ENCODE data around the gene CHRNA4.
"Not testable (repeated sequence)": the region's sequence is repeated elsewhere in the genome, so short reads cannot be mapped to it uniquely, and the experiment has no call there.

The CHRNA4 gene

DNA sequence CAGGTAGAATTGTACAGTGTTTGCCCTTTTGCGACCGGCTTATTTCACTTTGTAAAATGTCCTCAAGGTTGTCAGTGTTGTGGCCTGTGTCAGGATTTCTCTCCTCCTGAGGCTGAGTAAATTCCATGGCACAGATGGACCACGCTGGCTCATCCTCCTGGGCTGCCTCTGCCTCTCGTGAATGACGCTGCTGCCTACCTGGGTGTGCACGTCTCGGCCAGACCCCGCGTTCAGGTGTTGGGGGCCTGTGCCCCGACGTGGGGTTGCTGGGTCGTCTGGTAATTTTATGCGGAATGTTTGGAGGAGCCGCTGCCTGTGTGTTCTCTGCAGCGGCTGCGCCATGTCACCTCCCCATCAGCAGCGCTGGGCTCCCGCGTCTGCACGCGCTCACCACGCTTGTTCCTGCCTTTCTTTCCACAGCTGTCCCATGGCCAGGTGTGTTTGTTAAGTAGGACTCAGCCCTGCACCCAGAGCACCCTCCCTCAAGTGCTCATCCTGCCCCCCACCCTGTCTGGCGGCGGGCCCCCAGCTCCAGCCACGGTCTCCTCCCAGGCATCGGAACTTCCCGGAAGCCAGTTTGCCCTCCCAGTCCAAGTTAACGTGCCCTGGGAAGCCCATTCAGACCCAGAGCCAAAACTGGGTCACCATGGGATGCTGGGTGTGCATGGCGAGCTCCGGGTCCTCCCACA is 36.1 kb upstream of the CHRNA4 start:
- DNase-seq = no peak

- DNase-seq = no peak
These were observed 35.2 kb upstream of the CHRNA4 start for GRCh38 chr20:63396300-63396699.

DNA sequence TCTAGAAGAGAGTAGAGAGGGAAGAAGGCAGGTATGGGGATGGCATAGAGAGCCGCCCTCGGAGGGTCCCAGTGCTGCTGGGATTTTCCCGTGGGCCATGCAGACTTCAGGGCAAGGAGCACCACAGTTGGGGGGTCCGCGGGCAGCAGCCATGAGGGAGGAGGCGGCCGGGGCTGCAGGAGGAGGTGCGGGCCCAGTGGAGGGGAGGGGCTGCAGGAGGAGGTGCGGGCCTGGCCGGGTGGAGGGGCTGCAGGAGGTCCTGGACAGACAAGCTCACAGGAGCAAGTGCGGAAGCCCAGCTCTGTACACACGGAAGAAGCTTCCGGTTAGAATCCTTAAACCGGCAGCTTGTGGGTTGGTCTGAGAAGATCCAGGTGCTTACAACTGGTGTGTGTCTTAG is 34.6 kb upstream of the CHRNA4 start:
- DNase-seq = no peak

DNA sequence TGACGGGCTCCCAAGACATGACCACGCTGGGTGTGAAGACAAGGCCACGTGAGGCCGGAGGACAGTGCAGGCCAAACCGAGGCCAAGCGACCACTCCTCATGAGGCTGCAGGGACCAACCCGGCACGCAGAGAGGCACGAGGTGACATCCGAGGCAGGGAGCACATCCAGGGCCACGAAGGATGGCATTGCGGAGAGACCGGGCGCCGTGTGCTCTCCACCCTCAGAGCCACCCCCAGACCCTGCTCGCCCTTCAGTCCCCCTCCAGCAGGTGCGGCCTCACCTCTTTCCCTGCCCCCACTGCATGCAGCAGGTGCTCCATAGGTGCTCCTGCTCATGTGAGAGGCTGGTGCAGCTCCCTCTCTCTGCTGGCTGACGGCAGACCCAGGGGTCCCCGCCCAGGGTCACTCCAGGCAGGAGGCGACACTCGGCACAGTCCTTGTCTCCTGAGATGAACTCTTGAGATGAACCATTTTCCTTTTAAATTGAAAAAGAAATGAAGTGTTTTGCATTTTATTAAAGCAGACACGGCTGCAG is 33.8 kb upstream of the CHRNA4 start:
- DNase-seq = no peak

GRCh38 chr20:63394069-63394919 is 33.1 kb upstream of the CHRNA4 start:
- DNase-seq = no peak

DNA sequence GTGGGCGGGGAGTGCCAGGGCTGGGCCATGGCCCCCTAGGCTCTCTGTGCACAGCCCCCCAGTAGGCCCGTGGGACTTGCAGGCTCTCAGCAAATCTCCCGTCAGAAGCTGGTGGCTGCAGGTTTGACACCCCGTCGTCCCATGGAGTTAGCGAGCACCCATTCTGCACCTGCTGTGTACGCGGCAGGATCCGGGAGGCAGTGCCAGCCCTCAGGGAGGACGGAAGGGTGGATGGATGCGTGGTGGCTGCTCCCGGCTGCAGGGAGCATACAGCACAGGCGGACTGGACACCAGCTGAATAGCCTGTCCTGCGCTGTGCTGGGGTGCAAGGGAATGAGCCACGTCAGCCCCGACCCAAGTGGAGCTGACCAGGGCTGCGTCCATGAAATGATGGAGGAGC is 32.4 kb upstream of the CHRNA4 start:
- no peak for DNase-seq

GRCh38 chr20:63392465-63393365 is 31.6 kb upstream of the CHRNA4 start:
- no peak for DNase-seq

- DNase-seq = no peak
These were observed 26.8 kb upstream of the CHRNA4 start for GRCh38 chr20:63387917-63388316.

- no peak for DNase-seq
These were observed 26.2 kb upstream of the CHRNA4 start for GRCh38 chr20:63387393-63387792.

- no peak for DNase-seq
These were observed 25.3 kb upstream of the CHRNA4 start for GRCh38 chr20:63386491-63386890.

DNA sequence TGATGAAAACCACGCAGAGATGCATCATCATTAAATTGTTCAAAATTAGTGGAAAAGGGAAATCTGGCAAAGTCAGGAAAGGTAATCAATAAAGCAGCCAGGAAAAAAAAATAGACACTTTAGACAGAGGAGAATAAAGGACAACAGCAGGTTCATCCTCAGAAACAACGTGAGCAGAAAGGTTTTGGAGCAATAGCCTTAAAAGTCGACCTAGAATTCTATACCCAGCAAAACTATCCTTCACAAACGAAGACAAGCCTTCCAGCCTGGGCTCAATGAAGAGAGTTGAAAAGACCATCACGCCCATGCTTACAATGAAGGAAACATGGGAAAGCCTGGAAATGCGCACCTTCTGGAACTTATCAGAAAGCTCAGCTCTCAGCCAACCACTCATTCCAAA is 24.7 kb upstream of the CHRNA4 start:
- no peak for DNase-seq

GRCh38 chr20:63384336-63384735 is 23.2 kb upstream of the CHRNA4 start:
- no peak for DNase-seq

- no peak for DNase-seq
These were observed 22.4 kb upstream of the CHRNA4 start for GRCh38 chr20:63383556-63383955.

DNA sequence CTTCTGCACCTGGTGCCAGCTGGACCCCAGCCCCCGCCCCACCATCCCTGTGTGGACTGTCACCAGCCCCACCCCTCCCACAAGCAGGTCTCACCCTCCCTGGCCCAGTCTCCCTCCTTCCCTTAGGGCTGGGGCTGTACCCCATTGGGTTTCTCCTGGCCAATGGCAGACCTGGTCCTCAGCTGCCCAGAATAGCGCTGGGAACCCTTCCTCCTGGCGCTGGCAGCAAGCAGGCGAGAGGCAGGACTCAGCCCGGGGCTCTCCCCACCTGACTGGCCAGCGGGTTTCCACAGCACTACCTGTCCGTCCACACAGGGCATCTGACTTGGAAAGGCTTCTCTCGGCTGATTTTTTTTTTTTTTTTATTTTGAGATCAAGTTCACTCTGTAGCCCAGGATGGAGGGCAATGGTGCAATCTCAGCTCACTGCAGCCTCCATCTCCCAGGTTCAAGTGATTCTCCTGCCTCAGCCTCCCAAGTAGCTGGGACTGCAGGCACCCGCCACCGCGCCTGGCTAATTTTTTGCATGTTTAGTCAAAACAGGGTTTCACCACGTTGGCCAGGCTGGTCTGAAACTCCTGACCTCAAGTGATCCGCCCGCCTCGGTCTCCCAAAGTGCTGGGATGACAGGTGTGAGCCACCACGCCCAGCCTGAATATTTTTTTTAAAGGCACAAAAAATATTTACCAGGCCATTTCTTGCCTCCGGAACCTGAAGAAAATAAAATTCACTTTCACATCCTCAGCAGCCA is 21.6 kb upstream of the CHRNA4 start:
- DNase-seq = no peak

DNA sequence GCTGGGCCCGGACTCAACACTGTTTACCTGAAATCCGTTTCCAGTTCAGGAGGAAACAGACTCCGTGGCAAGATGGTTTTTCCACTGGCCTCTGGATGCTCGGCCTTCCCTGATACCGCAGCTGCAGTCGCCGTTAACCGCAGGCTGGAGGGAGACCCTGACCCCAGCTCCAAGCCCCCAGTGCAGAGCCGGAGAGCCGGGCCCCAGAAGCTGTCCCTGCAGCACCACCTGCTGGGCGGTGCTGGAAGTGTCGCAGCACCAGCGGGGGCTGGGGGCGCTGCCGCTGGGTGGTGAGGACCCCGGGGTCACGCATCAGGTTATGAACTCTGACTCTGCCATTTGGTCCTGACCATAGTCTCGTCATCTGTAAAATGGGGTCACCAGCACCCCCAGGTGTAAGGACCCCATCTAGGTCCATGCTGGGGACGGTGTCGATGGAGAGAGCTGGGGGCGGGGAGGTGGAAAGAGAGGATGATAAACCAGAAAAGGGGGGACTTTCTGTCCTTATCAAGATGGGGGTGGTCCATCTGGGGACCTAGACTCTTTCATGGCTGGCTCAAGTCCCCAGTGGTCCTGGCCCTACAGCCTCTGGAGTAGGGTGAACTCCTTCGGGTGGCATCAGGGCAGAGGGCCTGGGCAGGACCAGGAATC is 20.8 kb upstream of the CHRNA4 start:
- no peak for DNase-seq

DNA sequence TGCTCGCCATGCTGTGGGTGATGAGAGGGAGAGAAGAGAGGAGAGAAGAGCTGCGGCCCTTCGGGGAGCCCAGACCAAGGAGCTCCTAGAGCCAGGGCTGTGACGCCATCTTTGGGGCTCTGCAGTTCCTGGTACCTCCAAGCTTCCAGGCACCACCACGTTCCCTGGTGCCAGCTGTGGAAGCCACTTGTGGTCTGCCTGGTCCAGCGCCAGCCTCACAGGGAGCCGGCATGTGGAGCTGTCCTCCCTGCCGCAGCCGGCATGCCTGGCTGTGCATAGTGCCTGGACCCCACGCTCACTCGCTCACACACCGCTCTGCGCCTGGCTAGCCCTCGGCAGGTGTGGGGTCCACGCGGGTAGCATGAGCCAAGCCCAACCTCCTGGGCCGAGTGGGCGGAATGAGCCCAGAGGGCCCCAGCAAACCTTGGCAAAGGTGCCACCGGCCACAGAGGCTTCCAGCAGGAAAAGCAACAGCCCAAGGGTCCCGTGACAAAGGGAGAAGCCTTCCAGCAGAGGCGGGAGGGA is 19.3 kb upstream of the CHRNA4 start:
- no peak for DNase-seq

DNA sequence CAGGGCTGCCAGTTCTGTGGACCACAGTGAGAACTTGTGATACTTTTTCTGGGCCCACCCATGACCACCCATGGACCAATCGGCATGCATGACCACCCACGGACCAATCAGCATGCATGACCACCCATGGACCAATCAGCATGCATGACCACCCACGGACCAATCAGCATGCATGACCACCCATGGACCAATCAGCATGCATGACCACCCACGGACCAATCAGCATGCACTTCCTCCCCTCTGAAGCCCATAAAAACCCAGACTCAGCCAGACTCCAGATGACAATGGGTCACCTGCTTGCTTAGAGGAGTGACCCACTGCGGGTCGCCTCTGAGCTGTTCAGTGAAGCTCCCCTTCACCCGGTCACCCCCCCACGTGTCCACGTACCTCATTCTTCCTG is 18.7 kb upstream of the CHRNA4 start:
- DNase-seq = not testable (repeated sequence)

DNA sequence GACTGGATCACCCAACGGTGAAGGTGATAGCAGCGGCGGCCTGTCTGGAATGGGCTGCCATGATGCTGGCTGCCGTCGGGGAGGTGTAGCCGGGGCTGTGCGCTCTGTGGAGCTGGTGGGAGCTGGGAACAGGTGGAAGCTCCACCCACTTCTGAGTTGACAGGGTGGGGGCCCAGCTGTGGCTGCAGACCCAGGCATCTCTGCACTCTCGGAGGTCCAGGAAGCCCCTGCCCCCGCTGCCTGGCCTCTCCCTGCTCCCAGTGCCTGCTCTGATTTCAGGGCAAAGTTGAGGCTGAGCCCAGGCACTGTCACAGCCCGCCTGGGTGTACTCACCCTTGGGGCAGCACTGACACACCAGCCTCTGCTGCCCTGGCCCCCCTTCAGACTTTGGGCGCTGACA is 18.1 kb upstream of the CHRNA4 start:
- no peak for DNase-seq

DNA sequence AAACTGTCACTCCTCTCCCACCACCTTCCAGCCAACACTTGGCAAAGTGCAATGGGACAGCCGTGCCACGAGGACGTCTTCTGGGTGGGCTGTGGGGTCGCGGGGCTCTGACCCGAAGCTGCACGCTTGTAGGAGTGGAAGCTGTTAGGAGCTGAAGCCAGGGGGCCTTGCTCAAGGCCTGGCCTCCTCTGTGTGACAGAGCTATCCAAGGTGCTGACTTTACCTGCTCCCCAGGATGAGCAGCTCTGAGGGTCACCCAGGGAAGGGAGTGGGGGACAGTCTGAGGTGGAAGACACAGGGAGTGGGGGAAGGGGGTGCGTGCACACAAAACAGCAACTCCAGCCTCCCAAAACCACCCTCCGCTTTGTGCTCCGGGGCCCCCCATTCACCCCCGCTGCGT is 17.5 kb upstream of the CHRNA4 start:
- DNase-seq = no peak

- DNase-seq = no peak
These were observed 16.8 kb upstream of the CHRNA4 start for GRCh38 chr20:63377951-63378381.

- DNase-seq = no peak
These were observed 16.2 kb upstream of the CHRNA4 start for GRCh38 chr20:63377256-63377941.
